Muscle layer of duodenum (tissue), 2 donors: Measurements from ENCODE around the gene HOMER2.

Source experiments
- H3K27ac ChIP-seq: one replicate; pipeline ENCODE4 v1.7.0; 2013; ENCODE audit warnings: mild to moderate bottlenecking, low read length
- H3K27me3 ChIP-seq: one replicate; pipeline ENCODE4 v1.7.0; 2013; ENCODE audit warnings: low read depth, mild to moderate bottlenecking, control low read depth, low read length
- H3K36me3 ChIP-seq, 2 donors: one replicate each; pipeline ENCODE4 v1.7.0; 2013; ENCODE audit warnings: low read length in 2 of 2, control low read depth in 1 of 2, mild to moderate bottlenecking in 1 of 2; ENCODE audit not compliant: insufficient read depth in 2 of 2, control insufficient read depth in 1 of 2
- H3K4me1 ChIP-seq, 2 donors: one replicate each; pipeline ENCODE4 v1.7.0; 2013; ENCODE audit warnings: low read length in 2 of 2, mild to moderate bottlenecking in 2 of 2, control low read depth in 1 of 2, moderate library complexity in 1 of 2; ENCODE audit not compliant: insufficient read depth in 2 of 2, control insufficient read depth in 1 of 2
- H3K4me3 ChIP-seq, 2 donors: one replicate each; pipeline ENCODE4 v1.7.0; 2013; ENCODE audit warnings: low read length in 2 of 2, low read depth in 1 of 2, mild to moderate bottlenecking in 1 of 2
- H3K9me3 ChIP-seq, 2 donors: one replicate each; pipeline ENCODE4 v1.7.0; 2013; ENCODE audit warnings: low read length in 2 of 2, control low read depth in 1 of 2, mild to moderate bottlenecking in 1 of 2; ENCODE audit not compliant: control insufficient read depth in 1 of 2
- donor health status: healthy.

Gene HOMER2

DNA sequence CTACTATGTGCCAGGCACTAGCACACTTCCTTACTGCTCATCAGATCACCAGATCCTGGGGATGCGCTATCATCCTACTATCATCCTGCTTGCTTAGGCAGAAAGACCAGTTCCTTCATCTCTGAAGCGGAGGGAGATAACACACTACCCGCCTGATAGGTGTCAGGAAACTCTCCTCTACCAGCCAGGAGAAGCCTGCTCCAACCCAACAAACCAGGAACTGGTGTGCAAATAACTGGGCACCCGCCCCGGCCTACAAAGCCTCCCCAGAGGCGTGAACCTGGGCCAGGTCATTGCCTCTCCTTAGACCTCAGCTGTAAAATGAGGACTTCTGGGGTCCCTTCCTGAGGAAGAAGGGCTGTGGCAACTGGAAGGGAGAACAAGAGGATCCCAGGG is 61.5 kb downstream of the HOMER2 start:
- Histone ChIP-seq H3K4me1 (no peaks in the 10 kb centered on the region), H3K27me3 (no peaks in the 10 kb centered on the region), H3K4me3 (no peak overlapping the region), H3K27ac (no peak overlapping the region), H3K9me3 (no peaks in the 10 kb centered on the region), H3K36me3 (no peaks in the 10 kb centered on the region)

DNA sequence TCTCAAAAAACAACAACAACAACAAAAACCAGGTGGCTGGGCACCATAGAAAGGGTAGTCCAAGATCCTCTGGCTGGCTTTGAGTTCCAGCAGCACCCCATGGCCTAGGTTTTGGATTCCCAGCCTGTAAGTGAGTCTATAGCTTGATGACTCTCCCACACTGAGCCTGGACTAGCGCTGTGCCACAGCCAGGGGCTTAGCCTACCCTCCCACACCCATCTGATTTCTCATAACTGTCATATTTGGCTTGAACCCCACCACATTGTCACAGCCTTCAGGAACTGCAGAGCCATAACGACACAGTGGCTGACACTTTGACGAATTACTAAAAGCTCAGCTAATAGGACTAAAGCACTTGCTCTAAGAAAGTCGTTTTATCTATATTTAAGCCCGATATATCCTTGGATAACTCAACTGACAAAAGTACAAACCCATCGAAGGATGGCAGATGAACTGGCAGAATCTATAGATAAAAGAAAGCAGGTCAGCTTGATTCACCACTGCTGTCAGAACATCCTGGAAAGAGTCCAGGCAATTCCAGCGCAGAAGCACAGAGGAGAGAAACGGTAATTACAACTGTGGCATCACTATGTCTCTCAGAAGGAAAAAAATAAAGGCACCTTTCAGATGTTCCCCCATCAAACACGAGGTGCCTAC is 62.1 kb downstream of the HOMER2 start:
- Histone ChIP-seq H3K4me1 (no peaks in the 10 kb centered on the region), H3K9me3 (no peaks in the 10 kb centered on the region), H3K4me3 (no peak overlapping the region), H3K27ac (no peak overlapping the region), H3K36me3 (no peaks in the 10 kb centered on the region), H3K27me3 (no peaks in the 10 kb centered on the region)

DNA sequence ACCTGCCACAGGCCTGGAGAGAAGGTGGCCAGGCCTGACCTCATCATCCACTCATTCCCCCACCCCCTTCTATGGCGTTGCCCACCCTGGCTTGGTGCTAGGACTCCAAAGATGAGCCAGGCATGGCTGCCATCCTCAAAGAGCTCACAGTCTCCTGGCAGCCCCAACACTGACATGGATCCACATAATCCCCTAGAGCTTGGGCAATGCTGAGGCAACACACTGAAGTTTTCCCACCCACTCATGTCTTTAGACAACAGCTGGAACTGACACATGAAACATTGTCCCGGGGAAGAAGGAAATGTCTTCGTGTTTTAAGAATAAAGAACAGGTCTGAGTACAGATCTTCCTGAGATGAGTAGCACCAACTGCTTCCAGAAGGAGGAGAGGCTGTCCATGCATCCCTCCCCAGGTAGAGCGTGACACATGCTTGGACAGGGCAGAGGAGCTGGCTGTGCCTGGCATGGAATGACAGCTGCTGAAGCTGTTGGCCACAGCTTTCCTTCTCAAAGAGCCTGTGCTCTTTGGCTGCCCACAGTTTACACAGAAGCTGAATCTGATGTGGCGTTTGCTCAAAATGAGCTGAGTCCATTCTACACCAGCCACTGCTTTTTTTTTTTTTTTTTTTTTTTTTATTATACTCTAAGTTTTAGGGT is 70.1 kb downstream of the HOMER2 start:
- H3K4me3 ChIP-seq = no peak overlapping the region
- no peaks in the 10 kb centered on the region for H3K27me3 ChIP-seq
- H3K36me3 ChIP-seq = no peaks in the 10 kb centered on the region
- H3K27ac ChIP-seq = no peak overlapping the region
- no peaks in the 10 kb centered on the region for H3K9me3 ChIP-seq
- no peaks in the 10 kb centered on the region for H3K4me1 ChIP-seq

DNA sequence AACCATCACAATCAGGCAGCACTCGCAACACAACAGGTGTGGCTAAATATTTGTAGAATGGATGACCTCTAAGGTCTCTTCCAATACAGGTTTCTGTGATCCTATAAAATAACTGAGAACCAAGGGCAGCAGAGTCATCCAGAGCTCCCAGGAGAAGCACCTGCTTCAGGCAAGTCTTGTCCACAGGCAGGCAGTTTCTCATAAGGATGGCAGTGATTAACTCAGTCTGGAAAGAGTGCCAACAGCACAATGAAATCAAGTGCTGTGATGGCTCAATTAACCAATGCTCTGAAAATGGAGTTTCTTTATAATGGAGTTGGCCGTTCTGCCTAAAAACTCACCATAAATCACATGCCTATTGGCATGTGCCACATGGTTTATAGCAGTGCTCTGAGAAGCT is 70.8 kb downstream of the HOMER2 start:
- no peak overlapping the region for H3K4me3 ChIP-seq
- no peaks in the 10 kb centered on the region for H3K27me3 ChIP-seq
- H3K36me3 ChIP-seq = no peaks in the 10 kb centered on the region
- no peak overlapping the region for H3K27ac ChIP-seq
- no peaks in the 10 kb centered on the region for H3K4me1 ChIP-seq
- no peaks in the 10 kb centered on the region for H3K9me3 ChIP-seq

DNA sequence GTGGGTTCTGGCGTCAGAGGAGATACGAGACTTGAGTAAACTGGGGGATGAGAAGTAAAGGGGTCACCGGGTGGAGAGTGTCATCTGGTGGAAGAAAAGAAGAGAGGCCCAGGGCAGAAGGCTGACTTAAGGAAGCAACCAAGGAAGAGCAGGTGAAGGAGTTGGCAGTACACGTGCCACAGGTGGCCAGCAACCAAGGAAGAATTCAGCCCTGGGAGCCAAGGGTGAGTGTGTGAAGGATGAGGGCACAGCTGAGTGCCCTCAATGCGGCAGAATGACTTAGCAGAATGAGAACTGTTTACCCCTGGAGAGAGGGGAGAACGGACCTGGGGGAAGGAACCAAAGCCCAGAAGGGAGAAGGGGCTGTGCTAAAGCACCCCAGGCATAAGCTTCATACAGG is 71.8 kb downstream of the HOMER2 start:
- Histone ChIP-seq H3K27ac (no peak overlapping the region), H3K4me3 (no peak overlapping the region), H3K9me3 (no peaks in the 10 kb centered on the region), H3K36me3 (no peaks in the 10 kb centered on the region), H3K4me1 (no peaks in the 10 kb centered on the region), H3K27me3 (no peaks in the 10 kb centered on the region)

DNA sequence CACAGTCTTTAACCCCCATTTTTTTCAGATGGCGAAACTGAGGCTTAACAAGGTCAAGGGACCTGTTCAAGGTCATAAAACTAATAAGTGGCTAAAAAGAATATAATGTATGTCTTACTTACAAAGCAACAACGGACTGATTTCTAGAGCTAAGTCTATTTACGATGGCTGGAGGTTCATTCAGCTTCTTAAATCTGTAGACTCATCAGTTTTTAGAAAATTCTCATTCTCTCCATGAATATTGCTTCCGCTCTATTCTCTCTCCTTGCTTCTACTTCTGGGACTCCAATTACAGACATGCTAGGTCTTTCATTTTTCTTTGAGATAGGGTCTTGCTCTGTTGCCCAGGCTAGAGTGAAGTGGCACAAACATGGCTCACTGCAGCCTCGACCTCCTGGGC is 74.2 kb downstream of the HOMER2 start:
- H3K36me3 ChIP-seq = no peaks in the 10 kb centered on the region
- H3K27ac ChIP-seq = no peak overlapping the region
- H3K4me1 ChIP-seq = no peaks in the 10 kb centered on the region
- no peak overlapping the region for H3K4me3 ChIP-seq
- no peaks in the 10 kb centered on the region for H3K27me3 ChIP-seq
- no peaks in the 10 kb centered on the region for H3K9me3 ChIP-seq

DNA sequence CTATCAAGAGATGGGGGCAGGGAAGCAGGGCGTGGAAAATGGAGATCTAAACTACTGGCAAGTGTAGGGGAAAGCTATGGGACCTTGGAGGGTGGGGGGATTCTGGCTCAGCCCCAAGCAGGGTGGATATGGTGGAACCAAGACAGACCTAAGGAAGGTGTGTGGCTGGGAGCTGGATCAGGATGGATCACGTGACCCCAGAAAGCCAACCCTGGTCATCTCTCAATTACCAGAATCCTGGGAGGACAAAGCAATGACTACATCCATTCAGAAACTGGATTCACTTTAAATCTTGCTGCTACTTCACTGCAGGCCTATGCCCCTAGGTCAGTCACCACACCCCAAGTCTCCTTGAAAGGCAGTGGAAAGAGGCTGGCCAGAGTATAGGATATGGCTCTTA is 74.7 kb downstream of the HOMER2 start:
- H3K27me3 ChIP-seq = no peaks in the 10 kb centered on the region
- H3K36me3 ChIP-seq = no peaks in the 10 kb centered on the region
- no peaks in the 10 kb centered on the region for H3K4me1 ChIP-seq
- no peak overlapping the region for H3K27ac ChIP-seq
- no peak overlapping the region for H3K4me3 ChIP-seq
- no peaks in the 10 kb centered on the region for H3K9me3 ChIP-seq

DNA sequence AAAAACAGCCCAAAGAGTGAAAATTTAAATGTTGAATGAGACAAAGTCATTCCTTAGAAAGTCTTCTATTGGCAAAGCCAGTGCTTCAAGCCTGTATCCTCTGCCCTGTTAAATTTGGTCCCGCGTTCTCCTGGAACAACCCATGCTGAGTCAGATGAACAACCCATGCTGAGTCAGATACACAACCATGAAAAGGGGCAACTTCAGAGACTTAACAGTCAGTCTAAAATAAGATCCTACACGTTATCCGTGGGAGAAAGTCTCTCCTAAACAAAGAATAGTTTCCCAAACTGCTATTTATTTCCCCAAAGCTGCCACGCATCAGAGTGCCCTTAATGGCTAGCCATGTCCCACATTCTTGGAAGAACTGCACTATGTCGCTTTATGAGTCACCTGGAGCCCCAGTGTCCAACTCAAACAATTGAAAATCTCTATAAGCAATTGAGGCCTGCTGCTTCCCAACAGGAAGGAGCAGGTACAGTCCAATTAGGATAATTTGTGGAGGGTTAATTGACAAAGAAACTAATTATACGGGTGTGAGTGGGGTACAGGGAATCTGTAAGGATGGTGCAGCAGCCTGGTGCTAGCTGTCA is 77.0 kb downstream of the HOMER2 start:
- Histone ChIP-seq H3K9me3 (no peaks in the 10 kb centered on the region), H3K4me3 (no peak overlapping the region), H3K36me3 (no peaks in the 10 kb centered on the region), H3K27ac (no peak overlapping the region), H3K4me1 (no peaks in the 10 kb centered on the region), H3K27me3 (no peaks in the 10 kb centered on the region)

DNA sequence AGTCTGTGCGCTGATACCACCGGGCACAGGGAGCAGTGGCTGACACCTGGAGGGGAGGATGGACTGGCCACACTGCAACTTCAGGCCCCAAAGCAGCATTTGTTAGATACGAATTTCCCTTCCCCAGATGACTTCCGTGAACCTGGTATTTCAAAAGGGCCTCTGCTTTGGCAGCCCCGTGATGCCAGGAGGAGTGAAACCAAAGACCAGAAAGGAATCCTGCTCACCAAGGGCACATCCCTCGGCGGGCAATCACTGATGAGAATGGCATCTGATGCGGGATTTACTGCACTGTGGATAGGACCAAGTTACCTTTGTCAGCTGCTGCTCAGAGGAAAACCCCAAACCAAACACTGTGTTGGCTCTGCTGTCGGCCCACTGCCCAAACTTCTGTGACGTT is 77.6 kb downstream of the HOMER2 start:
- Histone ChIP-seq H3K9me3 (no peaks in the 10 kb centered on the region), H3K36me3 (no peaks in the 10 kb centered on the region), H3K27ac (no peak overlapping the region), H3K27me3 (no peaks in the 10 kb centered on the region), H3K4me1 (no peaks in the 10 kb centered on the region), H3K4me3 (no peak overlapping the region)

DNA sequence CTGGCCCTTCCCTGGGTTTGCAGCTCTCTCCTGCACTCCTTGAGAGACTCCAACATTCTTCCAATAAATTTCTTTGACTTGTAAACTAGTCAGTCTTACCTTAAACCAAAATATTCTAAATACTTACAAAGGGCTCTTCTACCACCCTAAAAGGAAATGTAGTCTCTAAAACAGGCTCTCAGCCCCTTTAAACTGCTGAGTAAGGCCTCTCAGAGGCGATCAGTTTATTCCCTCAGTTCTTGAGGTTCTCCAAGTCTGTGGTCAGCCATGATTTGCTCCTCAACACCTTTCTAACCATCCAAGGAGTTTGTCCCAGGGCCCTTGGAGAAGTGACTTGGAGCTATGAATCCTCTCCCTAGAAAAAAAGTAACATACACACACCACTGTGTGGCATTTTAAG is 78.3 kb downstream of the HOMER2 start:
- Histone ChIP-seq H3K9me3 (no peaks in the 10 kb centered on the region), H3K36me3 (no peaks in the 10 kb centered on the region), H3K4me1 (no peaks in the 10 kb centered on the region), H3K27me3 (no peaks in the 10 kb centered on the region), H3K27ac (no peak overlapping the region), H3K4me3 (no peak overlapping the region)

DNA sequence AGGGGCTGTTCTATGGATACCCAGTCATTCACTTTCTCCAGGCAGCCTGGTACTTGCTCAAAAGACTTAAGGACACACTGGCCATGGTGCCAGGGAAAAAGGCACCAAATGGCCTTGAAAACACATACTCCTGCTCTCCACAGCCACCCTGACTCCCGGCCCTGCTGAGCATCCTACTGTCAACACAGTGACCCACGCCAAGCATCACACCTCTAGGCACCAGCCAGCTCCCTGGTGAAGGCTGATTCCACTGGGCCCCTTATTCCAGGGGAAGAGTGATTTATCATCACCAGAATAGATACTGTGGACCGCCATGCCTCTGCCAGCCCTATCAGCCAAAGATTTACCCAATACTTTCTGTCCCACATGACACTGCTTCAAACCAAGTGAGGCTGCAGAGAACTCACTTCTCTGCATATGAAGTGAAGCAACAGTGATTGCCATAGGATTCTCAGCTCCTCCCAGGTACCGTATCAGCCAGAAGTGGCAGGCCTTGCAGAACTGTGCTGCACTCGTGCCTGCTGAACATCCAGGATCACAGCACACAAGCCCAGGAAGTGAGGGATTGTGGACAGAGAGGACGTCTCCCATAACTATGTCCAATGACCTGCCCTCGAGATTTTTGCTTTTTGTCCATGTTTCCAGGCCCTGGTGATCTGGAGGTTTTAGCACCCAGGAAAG is 79.4 kb downstream of the HOMER2 start:
- H3K27me3 ChIP-seq = no peaks in the 10 kb centered on the region
- H3K9me3 ChIP-seq = no peaks in the 10 kb centered on the region
- H3K4me1 ChIP-seq = no peaks in the 10 kb centered on the region
- no peaks in the 10 kb centered on the region for H3K36me3 ChIP-seq
- H3K27ac ChIP-seq = no peak overlapping the region
- no peak overlapping the region for H3K4me3 ChIP-seq
